GM18951 (cell line): ENCODE measurements around the gene WFDC8.
"Not testable (repeated sequence)": the region's sequence is repeated elsewhere in the genome, so short reads cannot be mapped to it uniquely, and the experiment has no call there.

Source experiments
- POLR2A ChIP-seq: IDR thresholded peaks from 4 replicates; pipeline ENCODE4 v1.6.1; 2011; ENCODE audit warnings: mild to moderate bottlenecking; ENCODE audit not compliant: insufficient read length, insufficient read depth; ENCODE audit errors: extremely low read depth
- in situ Hi-C: fragments of 300-500 bp; cut with MboI; formaldehyde crosslinking; loops from one replicate; pipeline ENCODE4 v1.12.0; 2022; ENCODE audit warnings: low sequenced_read_pairs, mixed read lengths, inconsistent platforms; ENCODE audit not compliant: unreplicated experiment

Gene WFDC8

GRCh38 chr20:45581702-45582101 lies 2.6 kb upstream of the WFDC8 start:
- TF ChIP-seq POLR2A = no peak
- in situ Hi-C loops = no loop called here

GRCh38 chr20:45578231-45578630 lies 853 bp downstream of the WFDC8 start:
- in situ Hi-C loops = no loop called here
- no peak for TF ChIP-seq POLR2A

GRCh38 chr20:45576995-45577394 lies 2.1 kb downstream of the WFDC8 start:
- no peak for TF ChIP-seq POLR2A
- in situ Hi-C loops = no loop called here

- no peak for TF ChIP-seq POLR2A
- in situ Hi-C loops = no loop called here
Measured at GRCh38 chr20:45575931-45576330, 3.2 kb downstream of the WFDC8 start.

GRCh38 chr20:45569650-45570049 lies 9.4 kb downstream of the WFDC8 start:
- in situ Hi-C loops = not testable (repeated sequence)

- in situ Hi-C loops = no loop called here
- TF ChIP-seq POLR2A = no peak
Measured at GRCh38 chr20:45564760-45565276, 14.3 kb downstream of the WFDC8 start.

GRCh38 chr20:45555198-45555597 lies 23.9 kb downstream of the WFDC8 start:
- in situ Hi-C loops = no loop called here
- no peak for TF ChIP-seq POLR2A

GRCh38 chr20:45552456-45552855 lies 26.6 kb downstream of the WFDC8 start:
- in situ Hi-C loops = no loop called here
- TF ChIP-seq POLR2A = no peak

- TF ChIP-seq POLR2A = no peak
- in situ Hi-C loops = no loop called here
Measured at GRCh38 chr20:45550765-45551164, 28.3 kb downstream of the WFDC8 start.

- in situ Hi-C loops = no loop called here
- no peak for TF ChIP-seq POLR2A
Measured at GRCh38 chr20:45548410-45548809, 30.7 kb downstream of the WFDC8 start.

GRCh38 chr20:45547206-45547770 lies 31.8 kb downstream of the WFDC8 start, which contains the start of gene EPPIN:
TSS of gene EPPIN (minus strand) at chr20:45547401. CDS start at chr20:45547357, 44 bp downstream.
- in situ Hi-C loops = no loop called here

GRCh38 chr20:45545754-45546453 lies 33.2 kb downstream of the WFDC8 start:
- in situ Hi-C loops = no loop called here
- no peak for TF ChIP-seq POLR2A

More at GRCh38 chr20:45547206-45547770, 31.8 kb downstream of the WFDC8 start, which contains the start of gene EPPIN:
- TF ChIP-seq POLR2A = no peak

- in situ Hi-C loops = no loop called here
- no peak for TF ChIP-seq POLR2A
Measured at GRCh38 chr20:45545351-45545750, 33.7 kb downstream of the WFDC8 start.

GRCh38 chr20:45539382-45539781 lies 39.7 kb downstream of the WFDC8 start, which contains the start of gene WFDC6:
TSS of gene WFDC6 (minus strand) at chr20:45539482. CDS start at chr20:45539407, 75 bp downstream.
- in situ Hi-C loops = no loop called here

More at GRCh38 chr20:45539382-45539781, 39.7 kb downstream of the WFDC8 start, which contains the start of gene WFDC6:
- TF ChIP-seq POLR2A = no peak
